ENCODE data around the gene MMP28.

The MMP28 gene

GRCh38 chr17:35745246-35745645 lies 50.2 kb downstream of the MMP28 start:
- no peak overlapping the region for H2AFZ ChIP-seq (ENCODE audit: low read depth, low read length, severe bottlenecking)
- H3K4me3 ChIP-seq (ENCODE audit: insufficient read depth, low read length, poor library complexity, severe bottlenecking): no peak overlapping the region
- no peak overlapping the region for H3K4me2 ChIP-seq (ENCODE audit: low read depth, low read length, poor library complexity, severe bottlenecking)
- H3K27me3 ChIP-seq (ENCODE audit: low read length): no peaks in the 10 kb centered on the region
- H3K79me2 ChIP-seq (ENCODE audit: insufficient read depth, low read length): no peaks in the 10 kb centered on the region
- H3K27ac ChIP-seq (ENCODE audit: low read depth, low read length): no peak overlapping the region
- H3K9me3 ChIP-seq (ENCODE audit: insufficient read depth, low read length): no peaks in the 10 kb centered on the region
- no peaks in the 10 kb centered on the region for H3F3A ChIP-seq (ENCODE audit: insufficient read depth)
- no peaks in the 10 kb centered on the region for H4K20me1 ChIP-seq (ENCODE audit: low read depth, low read length)
- no peaks in the 10 kb centered on the region for H3K36me3 ChIP-seq (ENCODE audit: low read length)
- H3K9me2 ChIP-seq (replicated peaks; ENCODE audit: insufficient read depth, low read length): no peaks in the 10 kb centered on the region
- H3K9ac ChIP-seq (ENCODE audit: low read length): no peak overlapping the region
- TF ChIP-seq CTCF (IDR thresholded peaks at IDR 0.05; ENCODE audit: insufficient read depth, low read length, poor library complexity, severe bottlenecking): no peak
- TF ChIP-seq EZH2phosphoT487 (conservative IDR thresholded peaks at IDR 0.05; ENCODE audit: low read length): no peak

GRCh38 chr17:35744830-35745229 lies 50.6 kb downstream of the MMP28 start:
- no peaks in the 10 kb centered on the region for H3K79me2 ChIP-seq (ENCODE audit: insufficient read depth, low read length)
- H3K9ac ChIP-seq (ENCODE audit: low read length): no peak overlapping the region

GRCh38 chr17:35743626-35744328 lies 51.7 kb downstream of the MMP28 start:
- Histone ChIP-seq H3K9me2 (replicated peaks; ENCODE audit: insufficient read depth, low read length) (no peaks in the 10 kb centered on the region), H2AFZ (ENCODE audit: low read depth, low read length, severe bottlenecking) (no peak overlapping the region), H3K27me3 (ENCODE audit: low read length) (no peaks in the 10 kb centered on the region), H4K20me1 (ENCODE audit: low read depth, low read length) (no peaks in the 10 kb centered on the region), H3K9ac (ENCODE audit: low read length) (no peak overlapping the region), H3K27ac (ENCODE audit: low read depth, low read length) (no peak overlapping the region), H3F3A (ENCODE audit: insufficient read depth) (no peaks in the 10 kb centered on the region), H3K9me3 (ENCODE audit: insufficient read depth, low read length) (no peaks in the 10 kb centered on the region), H3K4me3 (ENCODE audit: insufficient read depth, low read length, poor library complexity, severe bottlenecking) (no peak overlapping the region), H3K4me2 (ENCODE audit: low read depth, low read length, poor library complexity, severe bottlenecking) (no peak overlapping the region), H3K79me2 (ENCODE audit: insufficient read depth, low read length) (no peaks in the 10 kb centered on the region), H3K36me3 (ENCODE audit: low read length) (no peaks in the 10 kb centered on the region)
- no peak for TF ChIP-seq CTCF (IDR thresholded peaks at IDR 0.05; ENCODE audit: insufficient read depth, low read length, poor library complexity, severe bottlenecking)
- TF ChIP-seq EZH2phosphoT487 (conservative IDR thresholded peaks at IDR 0.05; ENCODE audit: low read length): no peak

More at GRCh38 chr17:35744830-35745229, 50.6 kb downstream of the MMP28 start:
- Histone ChIP-seq H3K27me3 (ENCODE audit: low read length) (no peaks in the 10 kb centered on the region), H3K4me3 (ENCODE audit: insufficient read depth, low read length, poor library complexity, severe bottlenecking) (no peak overlapping the region), H3K4me2 (ENCODE audit: low read depth, low read length, poor library complexity, severe bottlenecking) (no peak overlapping the region), H3K36me3 (ENCODE audit: low read length) (no peaks in the 10 kb centered on the region), H3K9me3 (ENCODE audit: insufficient read depth, low read length) (no peaks in the 10 kb centered on the region), H3K9me2 (replicated peaks; ENCODE audit: insufficient read depth, low read length) (no peaks in the 10 kb centered on the region), H3K27ac (ENCODE audit: low read depth, low read length) (no peak overlapping the region), H2AFZ (ENCODE audit: low read depth, low read length, severe bottlenecking) (no peak overlapping the region), H4K20me1 (ENCODE audit: low read depth, low read length) (no peaks in the 10 kb centered on the region), H3F3A (ENCODE audit: insufficient read depth) (no peaks in the 10 kb centered on the region)
- no peak for TF ChIP-seq EZH2phosphoT487 (conservative IDR thresholded peaks at IDR 0.05; ENCODE audit: low read length)
- no peak for TF ChIP-seq CTCF (IDR thresholded peaks at IDR 0.05; ENCODE audit: insufficient read depth, low read length, poor library complexity, severe bottlenecking)
